Measurements from ENCODE around the gene OTUD6A.
A peak's percentile ranks its signal among the peaks of the same experiment; 100 is the strongest.
"Not testable (repeated sequence)": the region's sequence is repeated elsewhere in the genome, so short reads cannot be mapped to it uniquely, and the experiment has no call there.

The OTUD6A gene

GRCh38 chrX:70046978-70047377 lies 15.3 kb upstream of the OTUD6A start:
- no peak for DNase-seq (ENCODE audit: low read depth)

- DNase-seq (ENCODE audit: low read depth), result no peak
These were observed 12.9 kb upstream of the OTUD6A start for GRCh38 chrX:70049406-70049805.

- no peak for DNase-seq (ENCODE audit: low read depth)
These were observed 12.3 kb upstream of the OTUD6A start, which contains the start of gene AWAT2 for GRCh38 chrX:70049925-70050324. Gene AWAT2, minus strand, starts transcription at chrX:70049938. Its CDS starts 6 bp downstream, at chrX:70049932.

- DNase-seq (ENCODE audit: low read depth), result no peak
These were observed 9.2 kb upstream of the OTUD6A start for GRCh38 chrX:70052895-70053615.

GRCh38 chrX:70054391-70054790 lies 7.9 kb upstream of the OTUD6A start:
- no peak for DNase-seq (ENCODE audit: low read depth)

- DNase-seq (ENCODE audit: low read depth), result no peak
These were observed 799 bp downstream of the OTUD6A start for GRCh38 chrX:70062961-70063550.

- no peak for DNase-seq (ENCODE audit: low read depth)
These were observed 4.4 kb downstream of the OTUD6A start for GRCh38 chrX:70066646-70067045.

GRCh38 chrX:70079297-70079696 lies 17.0 kb downstream of the OTUD6A start:
- no peak for DNase-seq (ENCODE audit: low read depth)

GRCh38 chrX:70079870-70080269 lies 17.6 kb downstream of the OTUD6A start:
- DNase-seq (ENCODE audit: low read depth), result no peak

GRCh38 chrX:70082723-70083122 lies 20.5 kb downstream of the OTUD6A start:
- no peak for DNase-seq (ENCODE audit: low read depth)

- no peak for DNase-seq (ENCODE audit: low read depth)
These were observed 22.5 kb downstream of the OTUD6A start for GRCh38 chrX:70084592-70085240.

- peak; percentile 3 for DNase-seq (ENCODE audit: low read depth)
These were observed 25.8 kb downstream of the OTUD6A start for GRCh38 chrX:70087857-70088630.

- no peak for DNase-seq (ENCODE audit: low read depth)
These were observed 26.5 kb downstream of the OTUD6A start for GRCh38 chrX:70088751-70089150.

GRCh38 chrX:70089604-70090297 lies 27.5 kb downstream of the OTUD6A start:
- no peak for DNase-seq (ENCODE audit: low read depth)

GRCh38 chrX:70092247-70092646 lies 30.0 kb downstream of the OTUD6A start:
- no peak for DNase-seq (ENCODE audit: low read depth)

GRCh38 chrX:70096052-70096451 lies 33.8 kb downstream of the OTUD6A start:
- DNase-seq (ENCODE audit: low read depth), result no peak

GRCh38 chrX:70105229-70105628 lies 43.0 kb downstream of the OTUD6A start:
- DNase-seq (ENCODE audit: low read depth), result no peak

GRCh38 chrX:70111436-70112026 lies 49.3 kb downstream of the OTUD6A start:
- not testable (repeated sequence) for DNase-seq (ENCODE audit: low read depth)
